Type B pancreatic cell (in vitro differentiated cells): ENCODE results near the gene MT1A. TPM values are rescaled to one million over a fixed set of nuclear protein-coding genes. Genes with fewer than 3 reads are reported as not detected.
"Not testable (repeated sequence)": the region's sequence is repeated elsewhere in the genome, so short reads cannot be mapped to it uniquely, and the experiment has no call there.

Experiments
- DNase-seq: peaks from one replicate; pipeline ENCODE4 v3.0.0; 2021; ENCODE audit warnings: mixed read lengths; ENCODE audit not compliant: unreplicated experiment; ENCODE audit errors: extremely low spot score
- H3K27ac Mint-ChIP-seq: 2 replicates; pipeline ENCODE4 v1.8.0; 2021; ENCODE audit warnings: mild to moderate bottlenecking, mixed read lengths
- H3K27me3 Mint-ChIP-seq: 2 replicates; pipeline ENCODE4 v1.8.0; 2021; ENCODE audit warnings: mixed read lengths
- H3K36me3 Mint-ChIP-seq: 2 replicates; pipeline ENCODE4 v1.8.0; 2021; ENCODE audit warnings: mixed read lengths
- H3K4me1 Mint-ChIP-seq: one replicate; pipeline ENCODE4 v1.8.0; 2021; ENCODE audit warnings: mixed read lengths; ENCODE audit not compliant: unreplicated experiment
- H3K4me3 Mint-ChIP-seq: 2 replicates; pipeline ENCODE4 v1.8.0; 2021; ENCODE audit warnings: mild to moderate bottlenecking, mixed read lengths
- H3K9me3 Mint-ChIP-seq: 2 replicates; pipeline ENCODE4 v1.8.0; 2021; ENCODE audit warnings: mixed read lengths
- CTCF ChIP-seq: fragments of 200-600 bp; sonication (generic); conservative IDR thresholded peaks from 2 replicates; pipeline ENCODE4 v1.5.0; 2021; ENCODE audit warnings: antibody characterized with exemption, mild to moderate bottlenecking
- total RNA-seq: library from RNA; stranded (reverse); gene quantifications from 2 replicates; pipeline ENCODE4 v1.2.1, GENCODE V29; 2021; ENCODE audit warnings: low replicate concordance

MT1A gene
- total RNA-seq, 1 donor from 2014 or later: not detected

- no peak for TF ChIP-seq CTCF
- peaks cover 99% of the 10 kb centered on the region for H3K27me3 Mint-ChIP-seq
- no peak for DNase-seq
- H3K36me3 Mint-ChIP-seq: no peaks in the 10 kb centered on the region
- H3K4me3 Mint-ChIP-seq: no peak overlapping the region
- peaks cover 9% of the 10 kb centered on the region for H3K4me1 Mint-ChIP-seq
- H3K27ac Mint-ChIP-seq: no peak overlapping the region
- H3K9me3 Mint-ChIP-seq: no peaks in the 10 kb centered on the region
Observed at GRCh38 chr16:56664506-56664905, 26.0 kb downstream of the MT1A start.

- not testable (repeated sequence) for H3K9me3 Mint-ChIP-seq, H3K27ac Mint-ChIP-seq, H3K4me1 Mint-ChIP-seq, DNase-seq, H3K36me3 Mint-ChIP-seq, H3K4me3 Mint-ChIP-seq
- peaks cover 99% of the 10 kb centered on the region for H3K27me3 Mint-ChIP-seq
Observed at GRCh38 chr16:56665286-56666261, 27.1 kb downstream of the MT1A start.

- H3K4me1 Mint-ChIP-seq: peaks cover 4% of the 10 kb centered on the region
- H3K4me3 Mint-ChIP-seq: no peak within 1 kb of the TSS
- peaks cover 99% of the 10 kb centered on the region for H3K27me3 Mint-ChIP-seq
- no peak for DNase-seq
- no peaks in the 10 kb centered on the region for H3K9me3 Mint-ChIP-seq
- H3K27ac Mint-ChIP-seq: no peak within 1 kb of the TSS
- TF ChIP-seq CTCF: no peak
- no peaks in the 10 kb centered on the region for H3K36me3 Mint-ChIP-seq
Observed at GRCh38 chr16:56667581-56668571, 29.4 kb downstream of the MT1A start, which contains the start of gene MT1G. Gene MT1G, minus strand, starts transcription at chr16:56668065. Its CDS starts 72 bp downstream, at chr16:56667993.

GRCh38 chr16:56669005-56669839 lies 30.8 kb downstream of the MT1A start, which contains the start of gene MT1H:
Gene MT1H, plus strand, starts transcription at chr16:56669814. Its CDS starts 71 bp downstream, at chr16:56669885.
- peaks cover 100% of the 10 kb centered on the region for H3K27me3 Mint-ChIP-seq
- no peaks in the 10 kb centered on the region for H3K9me3 Mint-ChIP-seq
- peaks cover 2% of the 10 kb centered on the region for H3K4me1 Mint-ChIP-seq
- no peaks in the 10 kb centered on the region for H3K36me3 Mint-ChIP-seq
- DNase-seq: no peak
- no peak within 1 kb of the TSS for H3K27ac Mint-ChIP-seq
- no peak within 1 kb of the TSS for H3K4me3 Mint-ChIP-seq
- TF ChIP-seq CTCF: no peak

- peaks cover 3% of the 10 kb centered on the region for H3K4me1 Mint-ChIP-seq
- no peaks in the 10 kb centered on the region for H3K36me3 Mint-ChIP-seq
- H3K27ac Mint-ChIP-seq: no peak overlapping the region
- H3K9me3 Mint-ChIP-seq: no peaks in the 10 kb centered on the region
- TF ChIP-seq CTCF: no peak
- no peak for DNase-seq
- H3K4me3 Mint-ChIP-seq: no peak overlapping the region
- H3K27me3 Mint-ChIP-seq: peaks cover 100% of the 10 kb centered on the region
Observed at GRCh38 chr16:56669840-56670619, 31.6 kb downstream of the MT1A start.
